HG02970 (cell line): Measurements from ENCODE around the gene XXYLT1.
A peak's percentile ranks its signal among the peaks of the same experiment; 100 is the strongest.

Experiments used
- ATAC-seq: cut with Tn5 transposase; IDR thresholded peaks from one replicate; pipeline ENCODE4 v1.9.1; 2021; ENCODE audit warnings: mild to moderate bottlenecking, moderate library complexity, moderate number of reproducible peaks; ENCODE audit not compliant: unreplicated experiment, low FRiP score

The XXYLT1 gene

GRCh38 chr3:195209847-195210265 lies 61.1 kb downstream of the XXYLT1 start:
- ATAC-seq: no peak

- no peak for ATAC-seq
These were observed 61.7 kb downstream of the XXYLT1 start for GRCh38 chr3:195209083-195209846.

DNA sequence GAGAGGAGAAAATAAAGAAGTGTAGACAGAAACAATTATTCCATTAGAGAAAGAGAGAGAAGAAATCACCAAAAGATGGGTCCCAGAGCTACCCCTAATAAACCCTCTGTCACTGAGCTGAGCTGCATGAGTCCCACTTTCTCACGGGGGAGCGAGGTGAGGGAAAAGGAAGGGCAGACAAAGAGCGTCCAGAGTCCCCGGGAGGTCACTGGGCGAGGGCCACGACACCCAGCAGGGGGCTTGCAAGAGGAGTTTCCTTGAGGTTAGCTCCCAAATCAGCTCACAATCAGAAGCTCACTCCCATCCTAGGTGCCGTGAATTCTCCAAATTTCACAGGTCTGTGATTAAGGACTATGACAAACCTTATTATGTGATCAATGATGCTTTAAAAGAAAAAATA lies 62.3 kb downstream of the XXYLT1 start:
- no peak for ATAC-seq

DNA sequence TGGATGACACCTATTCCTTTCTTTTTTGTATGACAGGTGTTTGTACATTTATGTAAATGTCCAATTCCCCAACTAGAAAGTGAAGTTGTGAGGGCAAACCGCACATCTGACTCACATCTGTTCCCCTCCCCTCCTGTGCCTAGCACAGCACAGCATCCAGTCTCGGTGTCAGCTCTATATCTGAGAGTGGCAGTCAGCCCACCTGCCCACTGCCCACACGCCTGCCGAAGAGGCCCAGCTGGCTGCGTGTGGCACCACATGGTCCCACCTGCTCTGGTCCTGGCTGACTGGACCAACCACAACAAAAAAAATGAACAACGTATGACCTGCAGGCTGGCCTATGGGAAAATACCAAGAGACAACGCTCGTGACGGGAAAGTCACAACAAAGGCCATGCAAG lies 62.8 kb downstream of the XXYLT1 start:
- ATAC-seq: peak; percentile 59

- ATAC-seq: no peak
These were observed 63.2 kb downstream of the XXYLT1 start for GRCh38 chr3:195207731-195208130.

- no peak for ATAC-seq
These were observed 63.9 kb downstream of the XXYLT1 start for GRCh38 chr3:195207056-195207455.

GRCh38 chr3:195204360-195205163 lies 66.4 kb downstream of the XXYLT1 start:
- no peak for ATAC-seq

GRCh38 chr3:195203606-195204005 lies 67.4 kb downstream of the XXYLT1 start:
- ATAC-seq: no peak

DNA sequence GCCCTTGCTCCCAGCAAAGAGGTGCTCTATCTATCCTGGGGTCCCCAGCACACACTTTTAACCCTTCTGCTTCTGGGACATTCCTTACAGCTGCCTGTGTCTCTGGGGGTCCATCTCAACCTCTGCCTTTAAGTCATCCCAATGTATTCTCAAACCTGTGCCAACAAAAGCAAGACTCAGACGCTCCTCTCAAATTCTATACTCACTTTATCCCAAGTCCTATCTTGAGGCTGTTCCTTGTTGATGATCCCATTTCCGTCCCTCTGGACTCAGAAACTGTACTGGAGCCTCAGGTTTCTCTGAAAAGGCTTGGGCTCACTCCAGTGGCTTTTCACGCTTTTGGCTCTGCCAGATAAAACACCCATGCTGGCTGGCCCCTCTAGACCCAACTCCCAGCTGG lies 69.7 kb downstream of the XXYLT1 start:
- ATAC-seq: no peak

DNA sequence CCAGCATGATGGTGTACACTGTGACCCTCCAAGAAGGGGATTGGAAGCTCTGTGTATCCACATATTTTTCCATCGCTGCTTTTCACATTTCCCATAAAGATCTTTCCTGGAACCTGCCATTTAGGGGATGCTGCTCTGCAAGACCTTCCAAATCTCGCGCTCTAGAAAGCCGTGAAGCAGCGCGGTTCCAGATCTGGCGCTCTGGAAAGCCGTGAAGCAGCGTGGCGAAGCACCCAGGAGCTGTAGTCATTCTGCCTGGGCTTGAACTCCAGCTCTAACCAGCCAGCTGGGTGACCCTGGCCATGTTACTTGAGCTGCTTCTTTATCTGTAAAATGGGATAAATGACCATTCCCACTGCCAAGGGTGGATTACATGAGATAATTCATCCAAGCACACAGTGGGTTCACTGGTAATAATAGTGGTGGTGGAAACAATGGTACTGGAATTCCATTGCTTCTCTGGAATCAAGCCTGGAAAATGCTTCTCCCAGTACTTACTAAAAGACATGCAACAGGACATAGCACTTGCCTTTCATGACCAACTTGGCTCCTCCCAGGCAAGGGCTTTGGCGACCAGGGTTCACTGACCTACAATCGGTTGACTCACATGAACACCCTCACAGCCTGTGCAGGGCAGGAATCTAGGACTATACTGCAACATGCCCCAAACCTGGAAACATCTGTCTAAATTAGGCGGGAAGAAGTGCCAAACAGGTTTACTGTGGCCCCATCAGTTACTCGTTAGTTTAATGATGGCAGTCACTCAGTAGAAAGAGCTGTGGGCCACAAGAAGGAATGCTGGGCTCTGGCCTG lies 70.7 kb downstream of the XXYLT1 start:
- ATAC-seq: no peak

- no peak for ATAC-seq
These were observed 72.3 kb downstream of the XXYLT1 start for GRCh38 chr3:195198426-195199346.

GRCh38 chr3:195197765-195198425 lies 73.1 kb downstream of the XXYLT1 start:
- ATAC-seq: no peak

GRCh38 chr3:195196266-195196665 lies 74.7 kb downstream of the XXYLT1 start:
- ATAC-seq: no peak

GRCh38 chr3:195195321-195196209 lies 75.4 kb downstream of the XXYLT1 start:
- no peak for ATAC-seq

DNA sequence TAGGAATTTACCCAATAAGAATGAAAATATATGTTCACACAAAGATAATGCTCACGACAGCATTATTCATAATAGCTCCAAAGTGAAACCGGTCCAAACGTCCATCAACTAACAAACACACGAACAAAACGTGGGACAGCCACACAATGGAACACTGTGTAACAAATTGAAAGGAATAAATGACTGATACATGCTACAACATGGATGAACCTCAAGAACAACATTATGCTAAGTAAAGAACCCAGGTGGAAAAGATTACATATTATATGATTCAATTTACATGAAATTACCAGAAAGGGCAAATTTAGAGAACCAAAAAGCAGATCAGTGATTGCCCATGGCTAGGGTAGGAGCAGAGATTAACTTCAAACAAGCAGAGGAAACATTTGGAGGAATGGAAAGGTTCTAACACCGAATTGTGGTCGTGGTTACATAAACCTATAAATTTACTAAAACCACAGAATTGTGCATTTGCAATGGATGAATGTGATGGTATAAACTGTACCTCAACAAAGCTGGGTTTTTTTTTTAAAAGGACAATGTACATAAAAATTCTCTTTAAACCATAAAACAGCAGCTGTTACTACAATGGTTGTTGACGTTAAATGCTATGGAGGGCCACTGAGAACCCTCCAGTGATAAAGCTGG lies 76.3 kb downstream of the XXYLT1 start:
- ATAC-seq: no peak

DNA sequence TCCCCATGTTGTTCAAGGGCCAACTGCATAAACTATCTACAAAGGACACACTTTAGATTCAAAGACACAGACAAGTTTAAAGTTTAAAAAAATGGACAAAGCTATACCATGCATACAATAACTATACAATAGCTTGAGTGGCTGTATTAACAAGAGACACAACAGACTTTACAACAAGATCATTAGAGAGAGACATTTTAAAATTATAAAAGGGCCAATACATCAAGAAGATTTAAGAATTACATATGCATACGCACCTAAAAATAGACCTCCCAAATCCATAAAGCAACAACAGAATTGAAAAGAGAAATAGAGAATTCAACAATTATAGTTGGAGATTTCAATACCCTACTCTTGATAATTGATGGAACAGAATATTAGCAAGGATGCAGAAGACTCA lies 79.4 kb downstream of the XXYLT1 start:
- no peak for ATAC-seq

- ATAC-seq: no peak
These were observed 81.1 kb downstream of the XXYLT1 start for GRCh38 chr3:195189821-195190220.

DNA sequence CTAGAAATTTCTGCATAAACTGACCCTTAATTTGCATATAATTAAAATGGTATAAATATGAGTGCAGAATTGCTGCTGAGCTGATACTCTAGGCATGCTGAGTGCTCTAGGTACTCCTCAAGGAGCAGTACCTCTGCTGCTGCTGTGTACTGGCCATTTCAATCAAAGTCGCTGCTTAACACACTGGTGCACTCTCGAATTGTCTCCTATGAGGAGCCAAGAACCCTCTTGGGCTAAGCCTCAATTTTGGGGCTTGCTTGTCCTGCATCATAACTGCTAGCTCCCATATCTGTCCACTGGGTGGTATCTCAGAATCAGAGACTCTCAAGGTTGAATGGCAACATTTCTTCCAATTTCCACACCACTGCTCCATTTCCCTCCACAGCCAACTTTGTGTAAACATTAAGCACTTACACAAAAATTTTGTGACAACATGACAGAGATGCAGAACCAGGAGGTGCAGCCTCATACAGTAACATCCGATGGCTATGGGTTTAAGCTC lies 82.5 kb downstream of the XXYLT1 start:
- ATAC-seq: no peak
